KMS-11 (cell line): ENCODE results near the gene PRDM10.

Experiments
- H2AFZ ChIP-seq: fragments of 200-600 bp; sonication (generic); 2 replicates; pipeline ENCODE4 v1.6.1; 2016; ENCODE audit warnings: antibody characterized with exemption, mixed run types, low read depth
- H3K27ac ChIP-seq: fragments of 200-600 bp; sonication (generic); 2 replicates; pipeline ENCODE4 v1.6.1; 2016; ENCODE audit warnings: mild to moderate bottlenecking, mixed run types
- H3K27me3 ChIP-seq: fragments of 200-600 bp; sonication (generic); 2 replicates; pipeline ENCODE4 v1.6.1; 2017; ENCODE audit warnings: mild to moderate bottlenecking, low read depth, mixed run types, moderate library complexity; ENCODE audit not compliant: insufficient read depth
- H3K36me3 ChIP-seq: fragments of 200-600 bp; sonication (generic); 2 replicates; pipeline ENCODE4 v1.6.1; 2017; ENCODE audit warnings: mild to moderate bottlenecking, mixed run types; ENCODE audit not compliant: insufficient read depth
- H3K4me1 ChIP-seq: fragments of 200-600 bp; sonication (generic); 2 replicates; pipeline ENCODE4 v1.6.1; 2016; ENCODE audit warnings: mild to moderate bottlenecking, low read depth, mixed run types; ENCODE audit not compliant: poor library complexity, severe bottlenecking
- H3K4me2 ChIP-seq: fragments of 200-600 bp; sonication (generic); 2 replicates; pipeline ENCODE4 v1.7.0; 2016; ENCODE audit warnings: mild to moderate bottlenecking, mixed run types
- H3K4me3 ChIP-seq: fragments of 200-600 bp; sonication (generic); IDR thresholded peaks from 2 replicates; pipeline ENCODE4 v1.6.1; 2017; ENCODE audit warnings: low read depth, low read length, mixed read lengths; ENCODE audit not compliant: insufficient read depth
- H3K79me2 ChIP-seq: fragments of 200-600 bp; sonication (generic); 2 replicates; pipeline ENCODE4 v1.6.1; 2016; ENCODE audit warnings: low read depth, mixed run types; ENCODE audit not compliant: insufficient read depth
- H3K9ac ChIP-seq: fragments of 200-600 bp; sonication (generic); 2 replicates; pipeline ENCODE4 v1.6.1; 2016; ENCODE audit warnings: mild to moderate bottlenecking, mixed run types
- H4K20me1 ChIP-seq: fragments of 200-600 bp; sonication (generic); 2 replicates; pipeline ENCODE4 v1.6.1; 2016; ENCODE audit warnings: mild to moderate bottlenecking, mixed run types; ENCODE audit not compliant: insufficient read depth
- TF ChIP-seq, protein P1 (sequence below): fragments of 200-600 bp; sonication (generic); conservative IDR thresholded peaks from 2 replicates; pipeline ENCODE4 v1.6.1; 2017; ENCODE audit warnings: low read depth, mild to moderate bottlenecking, antibody characterized with exemption, low read length, moderate library complexity, mixed read lengths

PRDM10 gene

DNA sequence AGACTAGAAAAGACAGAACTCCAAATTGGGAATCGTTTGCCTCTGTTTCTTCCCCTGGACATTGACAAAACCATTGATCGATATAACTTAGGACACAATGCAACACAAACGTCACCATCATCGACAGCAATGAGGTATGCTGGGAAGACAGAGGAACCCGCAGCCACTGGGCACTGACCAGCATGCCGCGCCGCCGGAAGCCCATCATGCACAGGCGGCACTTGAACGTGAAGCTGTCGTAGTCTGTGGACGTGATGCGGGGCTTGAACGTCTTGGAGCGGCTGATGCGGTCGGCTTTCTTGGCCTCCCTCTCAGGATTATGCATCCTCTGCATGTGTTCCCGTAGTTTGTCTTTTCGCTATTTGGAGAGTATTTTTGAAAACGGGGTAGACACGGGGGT lies 84.3 kb downstream of the PRDM10 start:
- TF ChIP-seq, protein P1, sequence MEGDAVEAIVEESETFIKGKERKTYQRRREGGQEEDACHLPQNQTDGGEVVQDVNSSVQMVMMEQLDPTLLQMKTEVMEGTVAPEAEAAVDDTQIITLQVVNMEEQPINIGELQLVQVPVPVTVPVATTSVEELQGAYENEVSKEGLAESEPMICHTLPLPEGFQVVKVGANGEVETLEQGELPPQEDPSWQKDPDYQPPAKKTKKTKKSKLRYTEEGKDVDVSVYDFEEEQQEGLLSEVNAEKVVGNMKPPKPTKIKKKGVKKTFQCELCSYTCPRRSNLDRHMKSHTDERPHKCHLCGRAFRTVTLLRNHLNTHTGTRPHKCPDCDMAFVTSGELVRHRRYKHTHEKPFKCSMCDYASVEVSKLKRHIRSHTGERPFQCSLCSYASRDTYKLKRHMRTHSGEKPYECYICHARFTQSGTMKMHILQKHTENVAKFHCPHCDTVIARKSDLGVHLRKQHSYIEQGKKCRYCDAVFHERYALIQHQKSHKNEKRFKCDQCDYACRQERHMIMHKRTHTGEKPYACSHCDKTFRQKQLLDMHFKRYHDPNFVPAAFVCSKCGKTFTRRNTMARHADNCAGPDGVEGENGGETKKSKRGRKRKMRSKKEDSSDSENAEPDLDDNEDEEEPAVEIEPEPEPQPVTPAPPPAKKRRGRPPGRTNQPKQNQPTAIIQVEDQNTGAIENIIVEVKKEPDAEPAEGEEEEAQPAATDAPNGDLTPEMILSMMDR: no peak
- Histone ChIP-seq H3K27ac (no peak overlapping the region), H3K4me3 (no peak overlapping the region), H2AFZ (no peak overlapping the region), H3K9ac (no peak overlapping the region), H3K79me2 (no peaks in the 10 kb centered on the region), H4K20me1 (no peaks in the 10 kb centered on the region), H3K36me3 (no peaks in the 10 kb centered on the region), H3K27me3 (no peaks in the 10 kb centered on the region), H3K4me2 (no peak overlapping the region), H3K4me1 (peaks cover 5% of the 10 kb centered on the region)

- no peak overlapping the region for H3K27ac ChIP-seq
- no peaks in the 10 kb centered on the region for H3K27me3 ChIP-seq
- H2AFZ ChIP-seq: no peak overlapping the region
- H3K4me2 ChIP-seq: no peak overlapping the region
- H3K9ac ChIP-seq: no peak overlapping the region
- no peaks in the 10 kb centered on the region for H4K20me1 ChIP-seq
- no peaks in the 10 kb centered on the region for H3K36me3 ChIP-seq
- no peak overlapping the region for H3K4me3 ChIP-seq
- no peaks in the 10 kb centered on the region for H3K79me2 ChIP-seq
- TF ChIP-seq, protein P1: no peak
- no peaks in the 10 kb centered on the region for H3K4me1 ChIP-seq
These were observed 85.4 kb downstream of the PRDM10 start for GRCh38 chr11:129917231-129917630.

DNA sequence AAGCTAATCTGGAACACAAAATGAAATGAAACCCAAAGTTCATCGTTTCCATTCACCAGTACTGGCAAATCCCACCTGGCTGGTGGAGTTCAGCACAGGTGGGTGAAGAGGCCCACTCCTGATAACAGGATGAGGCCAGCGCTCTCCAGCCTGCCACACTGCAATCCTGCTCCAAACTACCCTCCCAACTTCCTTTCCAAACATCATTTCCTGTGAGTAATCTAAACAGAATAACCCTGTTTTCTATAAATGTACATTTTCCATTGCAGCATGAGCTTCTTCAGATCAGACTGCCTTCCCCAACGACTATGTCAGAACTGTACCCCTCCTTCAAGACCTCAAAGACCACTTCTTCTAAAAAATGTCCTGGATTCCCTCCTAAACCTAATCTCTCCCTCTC lies 91.3 kb downstream of the PRDM10 start:
- no peak overlapping the region for H3K4me3 ChIP-seq
- H3K27me3 ChIP-seq: no peaks in the 10 kb centered on the region
- H4K20me1 ChIP-seq: no peaks in the 10 kb centered on the region
- TF ChIP-seq, protein P1: no peak
- H3K4me1 ChIP-seq: no peaks in the 10 kb centered on the region
- H3K27ac ChIP-seq: no peak overlapping the region
- no peaks in the 10 kb centered on the region for H3K79me2 ChIP-seq
- no peak overlapping the region for H2AFZ ChIP-seq
- H3K36me3 ChIP-seq: no peaks in the 10 kb centered on the region
- H3K9ac ChIP-seq: no peak overlapping the region
- no peak overlapping the region for H3K4me2 ChIP-seq

DNA sequence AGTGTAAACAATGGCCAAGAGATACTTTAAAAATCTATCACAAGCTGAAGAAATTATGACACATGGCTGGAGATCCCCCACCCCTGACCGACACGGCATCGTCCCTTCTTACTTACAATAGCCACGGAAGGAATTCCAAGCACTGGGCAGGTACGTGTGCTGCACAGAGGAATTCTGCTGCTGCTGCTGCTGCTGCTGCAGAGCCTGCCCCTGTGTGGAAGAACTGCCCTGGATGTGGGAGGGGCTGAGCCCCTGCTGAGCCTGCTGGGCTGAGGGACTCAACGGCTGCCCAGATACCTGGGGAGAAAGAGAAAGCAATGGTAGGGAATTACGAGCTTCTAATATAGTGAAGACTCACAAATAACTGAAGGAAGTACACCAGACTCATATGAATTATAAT lies 92.3 kb downstream of the PRDM10 start:
- H3K36me3 ChIP-seq: no peaks in the 10 kb centered on the region
- H3K27ac ChIP-seq: no peak overlapping the region
- no peak overlapping the region for H3K4me3 ChIP-seq
- H3K79me2 ChIP-seq: no peaks in the 10 kb centered on the region
- no peaks in the 10 kb centered on the region for H4K20me1 ChIP-seq
- H3K9ac ChIP-seq: no peak overlapping the region
- H2AFZ ChIP-seq: no peak overlapping the region
- H3K4me2 ChIP-seq: no peak overlapping the region
- H3K4me1 ChIP-seq: no peaks in the 10 kb centered on the region
- TF ChIP-seq, protein P1: no peak
- no peaks in the 10 kb centered on the region for H3K27me3 ChIP-seq
